ENCODE data around the gene SLC10A7. TPM values are rescaled to one million over a fixed set of nuclear protein-coding genes. Genes with fewer than 3 reads are reported as not detected.

SLC10A7 gene
- total and polyA plus RNA-seq, 9 of the 15 experiments (the other 6 are each of a cell fraction or from before 2014, with no cell fraction given), result 6.4 to 22.8 (median 16.1) TPM

DNA sequence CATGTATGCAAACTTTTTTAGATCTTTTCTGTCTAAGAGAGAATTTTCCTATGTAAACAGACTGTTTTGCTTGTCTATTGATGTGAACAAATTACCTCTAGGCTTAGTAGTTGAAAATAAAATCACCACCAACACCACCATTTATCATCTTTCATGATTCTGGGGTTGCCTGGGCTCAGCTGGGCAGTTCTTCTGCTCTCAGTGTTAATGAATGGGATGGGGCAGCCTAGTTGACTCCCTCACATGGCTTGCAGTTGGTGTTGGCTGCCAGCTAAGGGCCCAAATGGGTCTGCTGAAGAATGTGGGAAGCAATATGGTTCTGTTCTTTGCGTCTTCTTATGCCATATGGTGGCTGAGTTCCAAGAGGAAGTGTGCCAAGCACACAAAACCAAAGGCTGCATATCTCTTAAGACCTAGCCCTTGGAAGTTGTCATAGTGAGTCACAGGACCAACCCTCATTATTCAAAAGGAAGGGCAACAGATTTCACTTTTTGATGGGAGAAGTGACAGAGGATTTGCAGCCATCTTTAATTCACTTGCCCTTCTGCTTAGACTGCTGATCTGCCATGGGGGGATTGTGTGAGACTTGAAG, 289.5 kb downstream of the SLC10A7 start:
- H3K36me3 ChIP-seq (ENCODE audit: control insufficient read depth, insufficient read depth, low read length), result no peaks in the 10 kb centered on the region
- FAIRE-seq, result no peak

More for the DNA sequence above, 289.5 kb downstream of the SLC10A7 start:
- no TSS peak for BruUV-seq (replicated peaks)
- no peaks in the 10 kb centered on the region for H3K79me2 ChIP-seq (ENCODE audit: control insufficient read depth, insufficient read depth, low read length)
- in situ Hi-C loops (cut with MboI), result no loop called here
- ATAC-seq (no peak), DNase-seq (ENCODE audit: extremely low read depth in 1 of 4, low spot score in 3 of 4) (no peak)
- H3K27ac ChIP-seq (ENCODE audit: extremely low read depth, low read depth, low read length), result no peak overlapping the region
- H3K4me2 ChIP-seq (ENCODE audit: insufficient read depth, low read length), result no peak overlapping the region
- intact Hi-C loops (cut with micrococcal nuclease), result no loop called here
- no peaks in the 10 kb centered on the region for H4K20me1 ChIP-seq (replicated peaks; ENCODE audit: control insufficient read depth, insufficient read depth, low read length)
- no peak for TF ChIP-seq ATF1 (CRISPR knock-in tag; IDR thresholded peaks at IDR 0.05)
- TF ChIP-seq ATF1 (tag; IDR thresholded peaks at IDR 0.05), result no peak
- no peak for TF ChIP-seq YY1 (IDR thresholded peaks at IDR 0.05; ENCODE audit: borderline replicate concordance in 1 of 3, control insufficient read depth in 1 of 3, extremely low read depth in 1 of 3, insufficient read depth in 3 of 3, insufficient read length in 1 of 3, insufficient replicate concordance in 2 of 3, low read depth in 1 of 3, low read length in 2 of 3)
- no peak for TF ChIP-seq GABPA (tag; conservative IDR thresholded peaks at IDR 0.05; ENCODE audit: low read depth)
- TF ChIP-seq FOXJ3 (CRISPR knock-in tag; IDR thresholded peaks at IDR 0.05), result no peak
- no peak for TF ChIP-seq KDM4B (IDR thresholded peaks at IDR 0.05; ENCODE audit: borderline replicate concordance in 2 of 2, low read depth in 1 of 2)
- TF ChIP-seq MAFK (IDR thresholded peaks at IDR 0.05; ENCODE audit: low read length), result no peak
- no peak for TF ChIP-seq BRF1 (IDR thresholded peaks at IDR 0.05; ENCODE audit: borderline replicate concordance, extremely low read depth, insufficient read length)
- no peak for TF ChIP-seq MXI1 (IDR thresholded peaks at IDR 0.05; ENCODE audit: low read depth, low read length)
- TF ChIP-seq, protein P1, sequence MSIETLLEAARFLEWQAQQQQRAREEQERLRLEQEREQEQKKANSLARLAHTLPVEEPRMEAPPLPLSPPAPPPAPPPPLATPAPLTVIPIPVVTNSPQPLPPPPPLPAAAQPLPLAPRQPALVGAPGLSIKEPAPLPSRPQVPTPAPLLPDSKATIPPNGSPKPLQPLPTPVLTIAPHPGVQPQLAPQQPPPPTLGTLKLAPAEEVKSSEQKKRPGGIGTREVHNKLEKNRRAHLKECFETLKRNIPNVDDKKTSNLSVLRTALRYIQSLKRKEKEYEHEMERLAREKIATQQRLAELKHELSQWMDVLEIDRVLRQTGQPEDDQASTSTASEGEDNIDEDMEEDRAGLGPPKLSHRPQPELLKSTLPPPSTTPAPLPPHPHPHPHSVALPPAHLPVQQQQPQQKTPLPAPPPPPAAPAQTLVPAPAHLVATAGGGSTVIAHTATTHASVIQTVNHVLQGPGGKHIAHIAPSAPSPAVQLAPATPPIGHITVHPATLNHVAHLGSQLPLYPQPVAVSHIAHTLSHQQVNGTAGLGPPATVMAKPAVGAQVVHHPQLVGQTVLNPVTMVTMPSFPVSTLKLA (conservative IDR thresholded peaks at IDR 0.05), result no peak
- TF ChIP-seq CREM (IDR thresholded peaks at IDR 0.05; ENCODE audit: low read depth), result no peak
- no peak for TF ChIP-seq JUND (IDR thresholded peaks at IDR 0.05; ENCODE audit: borderline replicate concordance, low read depth, low read length)
- TF ChIP-seq JUND (tag; IDR thresholded peaks at IDR 0.05; ENCODE audit: borderline replicate concordance, low read depth, low read length), result no peak
- no peak for TF ChIP-seq EP300 (IDR thresholded peaks at IDR 0.05; ENCODE audit: low read length)
- no peak for TF ChIP-seq RBBP5 (IDR thresholded peaks at IDR 0.05; ENCODE audit: borderline replicate concordance, insufficient read depth, low read length, poor library complexity, severe bottlenecking)
- TF ChIP-seq HNRNPL (IDR thresholded peaks at IDR 0.05; ENCODE audit: low read depth, low read length), result no peak
- TF ChIP-seq, protein P2, sequence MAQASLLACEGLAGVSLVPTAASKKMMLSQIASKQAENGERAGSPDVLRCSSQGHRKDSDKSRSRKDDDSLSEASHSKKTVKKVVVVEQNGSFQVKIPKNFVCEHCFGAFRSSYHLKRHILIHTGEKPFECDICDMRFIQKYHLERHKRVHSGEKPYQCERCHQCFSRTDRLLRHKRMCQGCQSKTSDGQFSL (CRISPR knock-in tag; IDR thresholded peaks at IDR 0.05), result no peak
- TF ChIP-seq, protein P2 (tag; IDR thresholded peaks at IDR 0.05), result no peak
- H3K9me3 ChIP-seq (replicated peaks; ENCODE audit: control insufficient read depth, insufficient read depth, low read depth, low read length), result no peaks in the 10 kb centered on the region
- 22% methylated on average over 1 of the region's 1 CpG for WGBS (ENCODE audit: insufficient coverage, low coverage, missing lambda C conversion rate)
- ChIA-PET POLR2A (interaction anchor here (1.3 kb wide), 1 partner anchor 11 kb away, joined by 3 read pairs; no protein-coding TSS in a partner anchor), CTCF (ENCODE audit: low intra/inter-chr PET ratio) (no interaction called here)
- peaks cover 0 to 30% of the 10 kb centered on the region in 2 experiments; a peak in 3 of 5 replicates for H3K27me3 ChIP-seq (ENCODE audit: control insufficient read depth in 2 of 2, insufficient read depth in 2 of 2, low read length in 2 of 2)
- no peak overlapping the region for H3K4me3 ChIP-seq
- H3K9me1 ChIP-seq (ENCODE audit: control insufficient read depth, insufficient read depth, low read length), result no peaks in the 10 kb centered on the region
- H3K4me1 ChIP-seq (replicated peaks in 1 of 2; ENCODE audit: control insufficient read depth in 2 of 2, insufficient read depth in 2 of 2, low read length in 2 of 2), result no peaks in the 10 kb centered on the region
- H2AFZ ChIP-seq (ENCODE audit: low read depth, low read length), result no peak overlapping the region
- H3K9ac ChIP-seq (ENCODE audit: insufficient read depth in 1 of 2, low read depth in 2 of 2, low read length in 2 of 2), result no peak overlapping the region

All from K562 (cell line).